Mesenchymal stem cell (in vitro differentiated cells and primary cell): ENCODE measurements around the gene GUCY1A1.

Experiments used
- DNase-seq: peaks from one replicate; pipeline ENCODE4 v3.0.0-alpha.2; 2013
- H2AFZ ChIP-seq: one replicate; pipeline ENCODE4 v1.6.1; 2013; ENCODE audit warnings: low read depth, mild to moderate bottlenecking, control low read depth, inconsistent platforms, low read length, moderate library complexity
- H2AK5ac ChIP-seq: 2 replicates; pipeline ENCODE4 v1.6.1; 2013; ENCODE audit warnings: low read length, moderate library complexity, mild to moderate bottlenecking, inconsistent platforms; ENCODE audit not compliant: severe bottlenecking
- H2BK120ac ChIP-seq: one replicate; pipeline ENCODE4 v1.6.1; 2013; ENCODE audit warnings: low read depth, mild to moderate bottlenecking, inconsistent platforms, low read length, moderate library complexity
- H2BK12ac ChIP-seq, 2 experiments: one replicate each; pipeline ENCODE4 v1.6.1; 2013; ENCODE audit warnings: inconsistent platforms in 2 of 2, low read length in 2 of 2, mild to moderate bottlenecking in 2 of 2, moderate library complexity in 2 of 2, control low read depth in 1 of 2
- H2BK15ac ChIP-seq: one replicate; pipeline ENCODE4 v1.6.1; 2013; ENCODE audit warnings: mild to moderate bottlenecking, low read depth, inconsistent platforms; ENCODE audit not compliant: poor library complexity, severe bottlenecking
- H2BK5ac ChIP-seq: 2 replicates; pipeline ENCODE4 v1.6.1; 2013; ENCODE audit warnings: low read depth, mild to moderate bottlenecking, low read length, control low read depth, inconsistent platforms; ENCODE audit not compliant: poor library complexity, severe bottlenecking
- H3K14ac ChIP-seq, 2 experiments: one replicate each; pipeline ENCODE4 v1.6.1; 2013; ENCODE audit warnings: inconsistent platforms in 2 of 2, low read length in 2 of 2, control low read depth in 1 of 2, mild to moderate bottlenecking in 1 of 2, moderate library complexity in 1 of 2
- H3K18ac ChIP-seq, 2 experiments: one replicate each; pipeline ENCODE4 v1.6.1; 2013; ENCODE audit warnings: inconsistent platforms in 2 of 2, low read length in 2 of 2, control low read depth in 1 of 2, low read depth in 1 of 2, mild to moderate bottlenecking in 1 of 2
- H3K23ac ChIP-seq, 2 experiments: one replicate each; pipeline ENCODE4 v1.6.1; 2013; ENCODE audit warnings: inconsistent platforms in 2 of 2, low read length in 2 of 2, mild to moderate bottlenecking in 2 of 2, moderate library complexity in 2 of 2, control low read depth in 1 of 2
- H3K27ac ChIP-seq: 2 replicates; pipeline ENCODE4 v1.5.1; 2013; ENCODE audit warnings: mild to moderate bottlenecking, moderate library complexity, low read length, control low read depth, inconsistent platforms; ENCODE audit not compliant: poor library complexity, severe bottlenecking
- H3K27me3 ChIP-seq, 2 experiments: 2 replicates each; pipeline versions ENCODE4 v1.6.1 to v1.7.0; 2013; ENCODE audit warnings: low read length in 2 of 2, mild to moderate bottlenecking in 2 of 2, moderate library complexity in 2 of 2, control low read depth in 1 of 2, inconsistent platforms in 1 of 2; ENCODE audit not compliant: control insufficient read depth in 1 of 2, insufficient read depth in 1 of 2
- H3K36me3 ChIP-seq, 2 experiments: 2 replicates each; pipeline versions ENCODE4 v1.6.1 to v1.7.0; 2013; ENCODE audit warnings: low read length in 2 of 2, control low read depth in 1 of 2, inconsistent platforms in 1 of 2, low read depth in 1 of 2, mild to moderate bottlenecking in 1 of 2; ENCODE audit not compliant: insufficient read depth in 2 of 2, control insufficient read depth in 1 of 2
- H3K4ac ChIP-seq, 2 experiments: one replicate each; pipeline ENCODE4 v1.6.1; 2013; ENCODE audit warnings: inconsistent platforms in 2 of 2, low read length in 2 of 2, mild to moderate bottlenecking in 2 of 2, moderate library complexity in 2 of 2, control low read depth in 1 of 2, low read depth in 1 of 2
- H3K4me1 ChIP-seq: 2 replicates; pipeline ENCODE4 v1.6.1; 2013; ENCODE audit warnings: low read depth, low read length, control low read depth; ENCODE audit not compliant: control insufficient read depth, insufficient read depth
- H3K4me2 ChIP-seq: 2 replicates; pipeline ENCODE4 v1.6.1; 2013; ENCODE audit warnings: low read length, mild to moderate bottlenecking, inconsistent platforms; ENCODE audit not compliant: poor library complexity, severe bottlenecking
- H3K4me3 ChIP-seq, 2 experiments: 2 replicates each; pipeline versions ENCODE4 v1.5.1 to v1.7.0; 2013; ENCODE audit warnings: low read length in 2 of 2, mild to moderate bottlenecking in 2 of 2, control low read depth in 1 of 2, low read depth in 1 of 2; ENCODE audit not compliant: insufficient read depth in 1 of 2
- H3K79me1 ChIP-seq: replicated peaks from 2 replicates; pipeline ENCODE4 v1.6.1; 2013; ENCODE audit warnings: mild to moderate bottlenecking, control low read depth, low read length, inconsistent platforms; ENCODE audit not compliant: poor library complexity, severe bottlenecking
- H3K9ac ChIP-seq: 2 replicates; pipeline ENCODE4 v1.7.0; 2013; ENCODE audit warnings: mild to moderate bottlenecking, low read length, moderate library complexity
- H3K9me3 ChIP-seq: 2 replicates; pipeline ENCODE4 v1.7.0; 2013; ENCODE audit warnings: mild to moderate bottlenecking, low read length; ENCODE audit not compliant: control insufficient read depth
- H4K8ac ChIP-seq: one replicate; pipeline ENCODE4 v1.6.1; 2013; ENCODE audit warnings: inconsistent platforms, mild to moderate bottlenecking, low read length, moderate library complexity
- H4K91ac ChIP-seq: one replicate; pipeline ENCODE4 v1.6.1; 2013; ENCODE audit warnings: mild to moderate bottlenecking, low read length, inconsistent platforms
- WGBS: methylation state at CpG from one replicate; pipeline ENCODE4 v1.1.7; 2013; ENCODE audit warnings: mixed read lengths; 5-methylcytosine and 5-hydroxymethylcytosine counted together

Gene GUCY1A1

DNA sequence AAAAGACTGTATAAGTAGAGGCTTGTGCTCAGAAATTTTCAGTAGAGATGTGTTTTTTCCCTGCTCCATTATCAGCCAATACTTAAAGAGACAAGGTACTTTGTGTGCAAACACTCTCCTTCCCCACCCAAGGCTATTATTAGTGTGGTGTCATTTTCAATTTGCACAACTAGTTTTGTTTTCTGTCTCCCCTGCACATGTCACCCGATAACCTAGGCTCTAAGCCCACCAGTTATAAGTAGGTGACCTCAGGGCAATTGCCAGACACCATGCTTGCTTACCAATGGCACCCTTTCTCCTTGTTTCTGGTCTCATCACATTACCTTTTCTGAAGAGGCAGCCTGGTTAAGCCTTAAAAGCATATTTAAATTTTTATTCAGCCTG lies 8.0 kb upstream of the GUCY1A1 start:
- H3K4me3 ChIP-seq: no peak overlapping the region

DNA sequence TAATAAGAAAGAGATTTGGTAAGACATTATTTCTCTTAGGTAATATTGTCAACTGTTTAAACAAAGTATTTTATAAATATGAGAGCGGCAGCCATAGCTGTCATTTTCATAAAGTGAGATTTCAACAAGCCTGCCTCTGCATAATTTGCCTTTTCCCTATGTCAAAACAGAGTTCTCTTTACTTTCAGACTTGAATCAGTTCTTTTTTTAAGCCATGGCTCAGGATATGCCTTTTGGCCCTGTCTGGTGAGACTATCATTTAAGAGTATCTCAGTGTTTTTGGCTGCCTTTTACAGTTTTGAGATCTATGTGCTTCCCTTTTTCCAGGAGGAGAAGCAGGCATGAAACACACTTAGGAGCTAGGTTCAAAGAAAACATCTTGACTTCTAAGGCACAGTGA lies 7.5 kb upstream of the GUCY1A1 start:
- no peaks in the 10 kb centered on the region for H3K27me3 ChIP-seq

More for the DNA sequence above, 8.0 kb upstream of the GUCY1A1 start:
- H3K4me1 ChIP-seq: no peaks in the 10 kb centered on the region
- no peak overlapping the region for H4K8ac ChIP-seq
- no peaks in the 10 kb centered on the region for H3K36me3 ChIP-seq
- H3K27me3 ChIP-seq: no peaks in the 10 kb centered on the region
- H3K79me1 ChIP-seq: no peaks in the 10 kb centered on the region
- DNase-seq: no peak
- H2AFZ ChIP-seq: no peak overlapping the region
- H3K9ac ChIP-seq: no peak overlapping the region
- 85% methylated on average over 1 of the region's 1 CpG for WGBS
- no peak overlapping the region for H2BK5ac ChIP-seq
- no peak overlapping the region for H3K4me2 ChIP-seq
- no peak overlapping the region for H3K27ac ChIP-seq
- no peak overlapping the region for H2BK12ac ChIP-seq
- no peak overlapping the region for H3K23ac ChIP-seq
- H4K91ac ChIP-seq: no peak overlapping the region
- H3K9me3 ChIP-seq: peaks cover 18% of the 10 kb centered on the region
- H2BK15ac ChIP-seq: no peak overlapping the region
- H3K14ac ChIP-seq: no peak overlapping the region
- no peak overlapping the region for H3K18ac ChIP-seq
- no peak overlapping the region for H2BK120ac ChIP-seq
- H2AK5ac ChIP-seq: no peak overlapping the region
- no peak overlapping the region for H3K4ac ChIP-seq

DNA sequence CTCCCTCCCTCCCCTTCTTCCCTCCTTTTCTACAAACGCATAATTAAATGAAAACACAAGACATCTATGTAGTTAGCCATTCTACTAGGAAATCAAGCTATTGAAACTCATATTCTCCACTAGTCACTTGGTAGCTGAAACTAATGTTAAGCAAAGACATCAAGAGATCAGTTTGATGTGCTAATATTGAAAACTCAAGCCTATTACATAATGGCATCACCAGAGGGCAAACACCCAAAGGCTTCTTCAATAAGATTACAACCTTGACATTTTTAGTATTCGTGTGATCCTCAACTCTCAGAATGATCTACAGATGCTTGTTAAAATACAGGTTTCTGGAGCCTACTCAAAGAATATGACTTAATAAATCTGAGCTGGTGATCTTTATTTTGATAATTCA lies 6.2 kb upstream of the GUCY1A1 start:
- H2AK5ac ChIP-seq: no peak overlapping the region
- no peak overlapping the region for H2AFZ ChIP-seq
- no peak overlapping the region for H3K4me2 ChIP-seq
- H3K14ac ChIP-seq: no peak overlapping the region
- no peak overlapping the region for H2BK120ac ChIP-seq
- no peak overlapping the region for H3K18ac ChIP-seq
- no peak overlapping the region for H3K4ac ChIP-seq
- H2BK5ac ChIP-seq: no peak overlapping the region
- no peak overlapping the region for H2BK12ac ChIP-seq
- H4K91ac ChIP-seq: no peak overlapping the region
- no peak overlapping the region for H3K27ac ChIP-seq
- H3K4me1 ChIP-seq: no peaks in the 10 kb centered on the region
- no peak overlapping the region for H3K9ac ChIP-seq
- DNase-seq: no peak
- 62% methylated on average over 1 of the region's 2 CpGs for whole genome bisulfite sequencing
- peaks cover 0 to 5% of the 10 kb centered on the region in 2 experiments for H3K27me3 ChIP-seq
- H3K79me1 ChIP-seq: no peaks in the 10 kb centered on the region
- no peak overlapping the region for H3K23ac ChIP-seq
- peaks cover 18% of the 10 kb centered on the region for H3K9me3 ChIP-seq
- H4K8ac ChIP-seq: no peak overlapping the region
- no peak overlapping the region for H3K4me3 ChIP-seq
- no peaks in the 10 kb centered on the region for H3K36me3 ChIP-seq
- H2BK15ac ChIP-seq: no peak overlapping the region

More for the DNA sequence above, 7.5 kb upstream of the GUCY1A1 start:
- 100% methylated on average over 1 of the region's 1 CpG for whole genome bisulfite sequencing
- no peak overlapping the region for H2BK5ac ChIP-seq
- no peak overlapping the region for H2BK12ac ChIP-seq
- H3K4me2 ChIP-seq: no peak overlapping the region
- no peaks in the 10 kb centered on the region for H3K36me3 ChIP-seq
- H4K8ac ChIP-seq: no peak overlapping the region
- no peak overlapping the region for H2AFZ ChIP-seq
- H3K14ac ChIP-seq: no peak overlapping the region
- H4K91ac ChIP-seq: no peak overlapping the region
- H3K9me3 ChIP-seq: peaks cover 18% of the 10 kb centered on the region
- H3K9ac ChIP-seq: no peak overlapping the region
- no peak overlapping the region for H3K4me3 ChIP-seq
- H2AK5ac ChIP-seq: no peak overlapping the region
- no peaks in the 10 kb centered on the region for H3K4me1 ChIP-seq
- DNase-seq: no peak
- H3K27ac ChIP-seq: no peak overlapping the region
- H3K23ac ChIP-seq: no peak overlapping the region
- no peaks in the 10 kb centered on the region for H3K79me1 ChIP-seq
- no peak overlapping the region for H3K18ac ChIP-seq
- H2BK15ac ChIP-seq: no peak overlapping the region
- H2BK120ac ChIP-seq: no peak overlapping the region
- no peak overlapping the region for H3K4ac ChIP-seq

GRCh38 chr4:155665054-155665453 lies 1.6 kb upstream of the GUCY1A1 start:
- H3K4ac ChIP-seq: no peak overlapping the region
- no peak overlapping the region for H3K4me2 ChIP-seq
- no peaks in the 10 kb centered on the region for H3K36me3 ChIP-seq
- no peak overlapping the region for H2BK5ac ChIP-seq
- H2BK120ac ChIP-seq: no peak overlapping the region
- peaks cover 0 to 33% of the 10 kb centered on the region in 2 experiments for H3K27me3 ChIP-seq
- H2AK5ac ChIP-seq: no peak overlapping the region
- H4K91ac ChIP-seq: no peak overlapping the region
- DNase-seq: no peak
- H3K27ac ChIP-seq: no peak overlapping the region
- H3K9ac ChIP-seq: no peak overlapping the region
- H3K4me3 ChIP-seq: no peak overlapping the region
- H3K4me1 ChIP-seq: peaks cover 2% of the 10 kb centered on the region
- no peak overlapping the region for H3K14ac ChIP-seq
- H2BK12ac ChIP-seq: no peak overlapping the region
- H3K79me1 ChIP-seq: no peaks in the 10 kb centered on the region
- no peak overlapping the region for H2AFZ ChIP-seq
- no peak overlapping the region for H3K23ac ChIP-seq
- no peaks in the 10 kb centered on the region for H3K9me3 ChIP-seq
- 73% methylated on average over 1 of the region's 2 CpGs for WGBS
- H4K8ac ChIP-seq: no peak overlapping the region
- no peak overlapping the region for H2BK15ac ChIP-seq
- no peak overlapping the region for H3K18ac ChIP-seq
